ENCODE measurements around the gene NELFA. TPM values are rescaled to one million over a fixed set of nuclear protein-coding genes. Genes with fewer than 3 reads are reported as not detected.

NELFA gene
- total and polyA plus RNA-seq, 2 of the 13 experiments (the other 11 are each of a cell fraction or from before 2014, with no cell fraction given): 13.3 to 18.5 TPM

- Histone ChIP-seq H3K36me3 (replicated peaks in 1 of 2; ENCODE audit: control insufficient read depth in 1 of 2, insufficient read depth in 2 of 2, low read length in 2 of 2) (peaks cover 27 to 77% of the 10 kb centered on the region in 2 experiments), H2AFZ (ENCODE audit: low read length) (no peak overlapping the region), H3K9me3 (ENCODE audit: low read length) (no peaks in the 10 kb centered on the region), H3K4me1 (ENCODE audit: insufficient read depth, low read length) (no peaks in the 10 kb centered on the region), H3K27me3 (ENCODE audit: control insufficient read depth in 1 of 2, insufficient read depth in 2 of 2, low read length in 2 of 2) (no peaks in the 10 kb centered on the region), H3K79me2 (ENCODE audit: insufficient read depth, low read length) (no peaks in the 10 kb centered on the region), H3K4me3 (replicated peaks in 1 of 3; ENCODE audit: insufficient read depth in 1 of 3, low read depth in 2 of 3, low read length in 3 of 3) (no peak overlapping the region), H3K4me2 (ENCODE audit: low read depth, low read length) (no peak overlapping the region), H3K9ac (ENCODE audit: insufficient read depth, low read depth, low read length) (no peak overlapping the region), H3K27ac (ENCODE audit: extremely low read length, insufficient read depth, low read length) (no peak overlapping the region), H4K20me1 (ENCODE audit: insufficient read depth, low read length) (no peaks in the 10 kb centered on the region)
- WGBS (ENCODE audit: low lambda C conversion rate): 87% methylated on average over 3 of the region's 20 CpGs
- intact Hi-C loops (cut with micrococcal nuclease; ENCODE audit: unreplicated experiment) (loop anchor here (5.0 kb wide), 1 partner anchor 375 kb away; no protein-coding TSS in a partner anchor), in situ Hi-C loops (cut with HindIII; ENCODE audit: extremely low pct_ligation_motif_present, low pct_unique_long_range_greater_than_20kb) (no loop called here)
- no peak for FAIRE-seq
- no TSS peak for BruUV-seq (replicated peaks)
- TF ChIP-seq, protein P1, sequence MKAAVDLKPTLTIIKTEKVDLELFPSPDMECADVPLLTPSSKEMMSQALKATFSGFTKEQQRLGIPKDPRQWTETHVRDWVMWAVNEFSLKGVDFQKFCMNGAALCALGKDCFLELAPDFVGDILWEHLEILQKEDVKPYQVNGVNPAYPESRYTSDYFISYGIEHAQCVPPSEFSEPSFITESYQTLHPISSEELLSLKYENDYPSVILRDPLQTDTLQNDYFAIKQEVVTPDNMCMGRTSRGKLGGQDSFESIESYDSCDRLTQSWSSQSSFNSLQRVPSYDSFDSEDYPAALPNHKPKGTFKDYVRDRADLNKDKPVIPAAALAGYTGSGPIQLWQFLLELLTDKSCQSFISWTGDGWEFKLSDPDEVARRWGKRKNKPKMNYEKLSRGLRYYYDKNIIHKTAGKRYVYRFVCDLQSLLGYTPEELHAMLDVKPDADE (CRISPR knock-in tag; IDR thresholded peaks at IDR 0.05): no peak
- no peak for TF ChIP-seq SRSF4 (IDR thresholded peaks at IDR 0.05; ENCODE audit: low read depth, low read length, poor library complexity, severe bottlenecking)
- TF ChIP-seq ZNF674 (CRISPR knock-in tag; IDR thresholded peaks at IDR 0.05; ENCODE audit: low read depth): no peak
- no peak for TF ChIP-seq ZNF138 (CRISPR knock-in tag; IDR thresholded peaks at IDR 0.05; ENCODE audit: low read depth)
- no peak for TF ChIP-seq GATAD2A (CRISPR knock-in tag; IDR thresholded peaks at IDR 0.05)
- TF ChIP-seq ZNF775 (CRISPR knock-in tag; IDR thresholded peaks at IDR 0.05; ENCODE audit: borderline replicate concordance): no peak
- TF ChIP-seq ZNF207 (IDR thresholded peaks at IDR 0.05; ENCODE audit: borderline replicate concordance): no peak
- TF ChIP-seq MIER3 (CRISPR knock-in tag; IDR thresholded peaks at IDR 0.05; ENCODE audit: borderline replicate concordance): no peak
- no peak for DNase-seq (ENCODE audit: low spot score)
- ATAC-seq: peak; percentile 15; the same call in 2 of the 3 replicates
- ChIA-PET CTCF (ENCODE audit: low intra/inter-chr PET ratio, low total read pairs) (no interaction called here), POLR2A (no interaction called here)
These were observed 56.6 kb downstream of the NELFA start for GRCh38 chr4:1952058-1952700.
